A172 (cell line): Measurements from ENCODE around the gene MTHFSD. TPM values are rescaled to one million over a fixed set of nuclear protein-coding genes. Genes with fewer than 3 reads are reported as not detected.

Experiments
- DNase-seq: peaks from one replicate; pipeline ENCODE4 v3.0.0-alpha.2; 2015; ENCODE audit warnings: low spot score
- total RNA-seq: library from RNA; depleted of rRNA; stranded (reverse); fragments of >200 nt; shearing (Covaris generic); gene quantifications from 2 replicates; pipeline ENCODE4 v1.2.3, GENCODE V29; 2014; rRNA removed

MTHFSD gene
- total RNA-seq, 1 experiment from 2014 or later: 7.8 TPM

GRCh38 chr16:86490859-86491639 is 64.0 kb downstream of the MTHFSD start:
- DNase-seq: peak; percentile 73

- DNase-seq: no peak
These were observed 69.3 kb downstream of the MTHFSD start for GRCh38 chr16:86485746-86486145.

- no peak for DNase-seq
These were observed 70.8 kb downstream of the MTHFSD start for GRCh38 chr16:86484240-86484639.

- DNase-seq: no peak
These were observed 73.4 kb downstream of the MTHFSD start for GRCh38 chr16:86481607-86482006.

GRCh38 chr16:86480444-86480843 is 74.6 kb downstream of the MTHFSD start:
- DNase-seq: no peak

Other genes with a start within 250 kb of the MTHFSD start
- 2.1 TPM in 2 replicates for gene FOXF1, start 44.7 kb downstream of the MTHFSD start, total RNA-seq
- gene FOXC2, start 11.6 kb upstream of the MTHFSD start, total RNA-seq: 1.3 and 2.3 TPM in 2 replicates
- gene FOXL1, start 23.3 kb upstream of the MTHFSD start, total RNA-seq: 4.6 and 7.6 TPM in 2 replicates